HepG2 (cell line): ENCODE measurements around the gene RAD9A. TPM values are rescaled to one million over a fixed set of nuclear protein-coding genes. Genes with fewer than 3 reads are reported as not detected.

ENCODE experiments used
- ATAC-seq: fragments of 200-7000 bp; cut with Tn5 transposase; 3 replicates; pipeline ENCODE4 v1.9.1; 2020; ENCODE audit warnings: mild to moderate bottlenecking, moderate library complexity
- BruUV-seq: library from RNA; stranded (reverse); fragments of 400-500 nt; replicated peaks from 2 replicates; lab custom pipeline; 2021; lab: Mats Ljungman, UMichigan
- CTCF ChIA-PET: fragments of 300-600 bp; formaldehyde crosslinking; extraction: SDS; loops from one replicate; lab custom pipeline; 2021; ENCODE audit warnings: low total read pairs, inconsistent platforms, low intra/inter-chr PET ratio; lab: Yijun Ruan, JAX
- POLR2A ChIA-PET: fragments of 350-600 bp; sonication (Branson Sonifier 250); formaldehyde crosslinking; loops from one replicate; lab custom pipeline; 2020; ENCODE audit warnings: antibody characterized with exemption, inconsistent platforms; lab: Yijun Ruan, JAX
- DNase-seq: peaks from one replicate; pipeline ENCODE4 v3.0.0-alpha.2; 2015; ENCODE audit warnings: low spot score
- FAIRE-seq: peaks from 3 replicates; lab custom pipeline; 2011; peaks lifted over from hg19 to GRCh38; lab: Jason Lieb, UNC
- H2AFZ ChIP-seq: one replicate; pipeline ENCODE4 v1.6.1; 2011; ENCODE audit warnings: low read length, inconsistent platforms
- H3K27ac ChIP-seq: fragments of 300-600 bp; 3 replicates; pipeline ENCODE4 v1.8.0; 2011; ENCODE audit warnings: mixed run types, mild to moderate bottlenecking, mixed read lengths, low read length, inconsistent platforms; ENCODE audit not compliant: insufficient read depth; ENCODE audit errors: extremely low read length
- H3K27me3 ChIP-seq, 2 experiments: fragments of 200-600 bp in 1 of 2; 2 replicates in 1 of 2; 3 replicates in 1 of 2; pipeline versions ENCODE4 v1.6.0 to v1.8.0; 2011; ENCODE audit warnings: low read length in 2 of 2, mild to moderate bottlenecking in 2 of 2, moderate library complexity in 2 of 2, inconsistent platforms in 1 of 2; ENCODE audit not compliant: insufficient read depth in 2 of 2, control insufficient read depth in 1 of 2
- H3K36me3 ChIP-seq, 2 experiments: fragments of 200-600 bp in 1 of 2; replicated peaks in 1 of 2; 2 replicates in 1 of 2; 3 replicates in 1 of 2; pipeline versions ENCODE4 v1.5.1 to v1.8.0; 2011; ENCODE audit warnings: low read length in 2 of 2, inconsistent platforms in 1 of 2; ENCODE audit not compliant: insufficient read depth in 2 of 2, control insufficient read depth in 1 of 2
- H3K4me1 ChIP-seq: 2 replicates; pipeline ENCODE4 v1.5.1; 2012; ENCODE audit warnings: low read length, inconsistent platforms; ENCODE audit not compliant: insufficient read depth
- H3K4me2 ChIP-seq: 2 replicates; pipeline ENCODE4 v1.6.0; 2011; ENCODE audit warnings: low read depth, low read length, inconsistent platforms
- H3K4me3 ChIP-seq, 3 experiments: fragments of 200-600 bp in 1 of 3; sonication (generic), shearing (Covaris generic) in 1 of 3; replicated peaks in 1 of 3; 2 replicates each; pipeline ENCODE4 v1.5.1; 2011 to 2016; ENCODE audit warnings: low read length in 3 of 3, inconsistent platforms in 2 of 3, low read depth in 2 of 3, mild to moderate bottlenecking in 2 of 3, control low read depth in 1 of 3, mixed read lengths in 1 of 3; ENCODE audit not compliant: insufficient read depth in 1 of 3
- H3K79me2 ChIP-seq: one replicate; pipeline ENCODE4 v1.6.1; 2011; ENCODE audit warnings: low read length, inconsistent platforms; ENCODE audit not compliant: insufficient read depth
- H3K9ac ChIP-seq: 2 replicates; pipeline ENCODE4 v1.6.0; 2011; ENCODE audit warnings: mild to moderate bottlenecking, low read depth, low read length, inconsistent platforms; ENCODE audit not compliant: insufficient read depth
- H3K9me3 ChIP-seq: 2 replicates; pipeline ENCODE4 v1.5.1; 2012; ENCODE audit warnings: mild to moderate bottlenecking, low read length
- H4K20me1 ChIP-seq: 2 replicates; pipeline ENCODE4 v1.6.0; 2011; ENCODE audit warnings: inconsistent platforms, mild to moderate bottlenecking, low read length, moderate library complexity; ENCODE audit not compliant: insufficient read depth
- NR3C1 ChIP-seq: sonication (generic); formaldehyde crosslinking; IDR thresholded peaks from 2 replicates; pipeline ENCODE4 v1.4.0; 2020; ENCODE audit warnings: missing genetic modification reagents
- SMAD9 ChIP-seq: sonication (generic); formaldehyde crosslinking; IDR thresholded peaks from 2 replicates; pipeline ENCODE4 v1.5.1; 2020; ENCODE audit warnings: mild to moderate bottlenecking, missing genetic modification reagents
- SYNCRIP ChIP-seq: fragments of 200-400 bp; formaldehyde crosslinking; IDR thresholded peaks from 2 replicates; pipeline ENCODE4 v1.6.1; 2018; ENCODE audit warnings: mild to moderate bottlenecking, low read depth, low read length; ENCODE audit not compliant: insufficient read depth
- TSC22D2 ChIP-seq: sonication (generic); formaldehyde crosslinking; IDR thresholded peaks from 2 replicates; pipeline ENCODE4 v1.5.1; 2020; ENCODE audit warnings: missing genetic modification reagents, mild to moderate bottlenecking, borderline replicate concordance
- YEATS2 ChIP-seq: sonication (generic); formaldehyde crosslinking; IDR thresholded peaks from 2 replicates; pipeline ENCODE4 v1.4.0; 2020; ENCODE audit warnings: missing genetic modification reagents, borderline replicate concordance
- ZNF101 ChIP-seq: sonication (generic); formaldehyde crosslinking; IDR thresholded peaks from 2 replicates; pipeline ENCODE4 v1.4.0; 2020; ENCODE audit warnings: mild to moderate bottlenecking, low read depth, missing genetic modification reagents, borderline replicate concordance
- WGBS: methylation state at CpG from one replicate; pipeline ENCODE4 v1.1.6; 2017; ENCODE audit warnings: low lambda C conversion rate; 5-methylcytosine and 5-hydroxymethylcytosine counted together
- in situ Hi-C: cut with HindIII; loops from 2 replicates; pipeline ENCODE4 v1.10.0; 2017; ENCODE audit warnings: low pct_unique_long_range_greater_than_20kb; ENCODE audit not compliant: extremely low pct_ligation_motif_present
- intact Hi-C: fragments of 100-400 bp; cut with micrococcal nuclease; formaldehyde crosslinking; loops from one replicate; pipeline ENCODE4 v1.10.0; 2022; ENCODE audit not compliant: unreplicated experiment
- polyA plus RNA-seq, 8 experiments: library from polyadenylated mRNA; depleted of rRNA in 3 of 8; stranded (reverse) in 7 of 8; unstranded in 1 of 8; fragments of >200 nt; fragmentation: Illumina TruSeq in 4 of 8; extraction: Trizol in 4 of 8; gene quantifications; 2 replicates each; pipeline versions ENCODE4 v1.2.1 to v1.2.3, GENCODE V29; 2011 to 2016; ENCODE audit warnings: low read depth in 4 of 8, missing spikeins in 1 of 8, mixed read lengths in 1 of 8; ENCODE audit not compliant: insufficient read depth in 1 of 8
- total RNA-seq, 5 experiments: library from RNA; depleted of rRNA; stranded (reverse); fragments of >200 nt; fragmentation: Illumina TruSeq; extraction: Trizol; gene quantifications; 2 replicates each; pipeline ENCODE4 v1.2.3, GENCODE V29; 2016; ENCODE audit warnings: low read depth in 1 of 5
- TF ChIP-seq, protein P1 (sequence below): sonication (generic); formaldehyde crosslinking; IDR thresholded peaks from 2 replicates; pipeline ENCODE4 v1.5.1; 2020; ENCODE audit warnings: mild to moderate bottlenecking, missing genetic modification reagents, moderate library complexity
- TF ChIP-seq, protein P2 (sequence below), 2 experiments: fragments of 450-650 bp in 1 of 2; sonication (generic) in 1 of 2; formaldehyde crosslinking in 1 of 2; IDR thresholded peaks; 2 replicates each; pipeline versions ENCODE4 v1.6.1 to v1.8.0; 2016 to 2022; ENCODE audit warnings: antibody characterized with exemption in 1 of 2, mild to moderate bottlenecking in 1 of 2, missing genetic modification reagents in 1 of 2

RAD9A gene
- total and polyA plus RNA-seq, 2 of the 13 experiments (the other 11 are each of a cell fraction or from before 2014, with no cell fraction given), result 10.1 to 15.7 TPM

DNA sequence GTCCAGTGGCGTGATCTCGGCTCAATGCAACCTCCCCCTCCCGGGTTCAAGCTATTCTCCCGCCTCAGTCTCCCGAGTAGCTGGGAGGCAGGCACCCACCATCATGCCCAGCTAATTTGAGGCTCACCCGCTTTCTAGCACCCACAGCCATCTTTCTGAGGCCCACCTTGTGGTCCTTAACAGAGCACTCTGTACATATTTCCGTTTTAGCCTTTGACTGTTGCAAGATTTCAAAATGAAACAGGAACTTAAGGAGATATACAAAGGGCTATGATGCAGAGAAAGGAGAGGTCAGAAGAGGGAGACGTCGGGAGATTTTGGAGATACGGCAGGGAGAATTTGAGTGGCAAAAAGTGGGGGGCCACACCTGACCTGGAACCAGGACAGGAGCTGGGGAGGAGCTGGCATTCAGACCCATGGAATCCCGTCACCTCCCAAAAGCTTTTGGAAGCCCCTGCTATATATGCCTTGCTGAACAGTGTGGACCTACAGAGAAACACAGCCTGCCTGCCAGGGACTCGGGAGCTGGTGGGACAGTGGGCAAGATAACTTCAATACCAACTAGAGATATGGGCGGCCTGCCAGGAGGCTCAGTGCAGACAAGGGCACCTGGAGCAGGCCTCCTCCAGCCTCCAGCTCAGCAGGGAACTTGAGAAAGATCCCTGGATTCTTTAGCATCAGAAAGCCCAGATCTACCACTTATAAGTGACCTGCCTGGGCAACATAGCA lies 10.4 kb upstream of the RAD9A start (continued):
- no peak for TF ChIP-seq ZNF101 (CRISPR knock-in tag)
- TF ChIP-seq, protein P1, sequence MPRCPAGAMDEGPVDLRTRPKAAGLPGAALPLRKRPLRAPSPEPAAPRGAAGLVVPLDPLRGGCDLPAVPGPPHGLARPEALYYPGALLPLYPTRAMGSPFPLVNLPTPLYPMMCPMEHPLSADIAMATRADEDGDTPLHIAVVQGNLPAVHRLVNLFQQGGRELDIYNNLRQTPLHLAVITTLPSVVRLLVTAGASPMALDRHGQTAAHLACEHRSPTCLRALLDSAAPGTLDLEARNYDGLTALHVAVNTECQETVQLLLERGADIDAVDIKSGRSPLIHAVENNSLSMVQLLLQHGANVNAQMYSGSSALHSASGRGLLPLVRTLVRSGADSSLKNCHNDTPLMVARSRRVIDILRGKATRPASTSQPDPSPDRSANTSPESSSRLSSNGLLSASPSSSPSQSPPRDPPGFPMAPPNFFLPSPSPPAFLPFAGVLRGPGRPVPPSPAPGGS (CRISPR knock-in tag), result no peak

DNA sequence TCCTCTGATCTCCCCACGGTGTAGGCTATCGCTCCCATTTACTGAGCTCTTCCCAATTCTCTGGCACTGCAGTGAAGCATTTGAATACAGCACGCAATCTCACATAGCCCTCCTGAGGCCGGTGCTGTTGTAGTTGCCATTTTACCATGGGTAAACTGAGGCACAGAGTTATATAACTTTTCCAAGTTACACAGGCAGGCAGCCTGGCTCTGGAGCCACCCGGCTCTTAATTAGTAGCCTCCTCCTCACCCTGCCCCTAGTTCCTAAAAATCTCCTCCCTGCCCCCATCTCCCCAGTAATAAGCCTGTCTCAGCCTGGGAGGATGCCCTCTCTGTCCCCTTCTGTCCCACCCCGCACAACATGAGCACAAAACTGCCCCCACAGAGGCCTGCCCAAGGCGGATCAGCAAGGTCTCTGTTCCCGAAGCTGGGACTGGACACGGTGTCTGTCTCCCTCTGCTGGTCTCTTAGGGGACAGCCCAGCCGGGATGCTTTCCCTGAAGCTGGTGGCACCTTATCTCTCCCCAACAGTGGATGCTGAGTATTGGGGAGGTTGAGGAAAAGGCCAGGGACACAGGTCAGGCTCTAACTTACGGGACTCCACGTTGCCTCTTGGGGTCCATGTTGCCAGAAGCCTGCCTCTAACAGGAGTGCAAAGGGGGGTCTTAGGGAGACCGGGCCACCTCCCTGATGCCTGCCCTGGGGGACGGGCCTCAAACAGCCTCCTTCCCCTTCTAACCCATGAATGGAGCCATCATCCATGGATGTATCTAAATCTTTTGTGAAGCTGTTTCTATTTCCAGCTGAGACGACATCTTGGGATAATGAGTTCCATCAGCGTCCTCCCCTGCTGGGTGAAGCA lies 9.3 kb upstream of the RAD9A start:
- DNase-seq, result peak; percentile 67
- Histone ChIP-seq H3K4me2 (no peak overlapping the region), H3K79me2 (no peaks in the 10 kb centered on the region), H3K9ac (no peak overlapping the region), H3K4me1 (peaks cover 30% of the 10 kb centered on the region), H3K9me3 (no peaks in the 10 kb centered on the region), H3K36me3 (no peaks in the 10 kb centered on the region), H3K27ac (no peak overlapping the region), H3K27me3 (peaks cover 1 to 40% of the 10 kb centered on the region in 2 experiments; a peak in 3 of 5 replicates), H4K20me1 (no peaks in the 10 kb centered on the region), H2AFZ (no peak overlapping the region), H3K4me3 (no peak overlapping the region)
- no TSS peak for BruUV-seq
- peak; percentile 86 for ATAC-seq
- ChIA-PET POLR2A (interaction anchor here (1.0 to 18.5 kb wide), 4 partner anchors 9 to 29 kb away, joined by 3 to 365 read pairs (median 4); partner anchors contain the start of genes CLCF1, POLD4, PPP1CA and RAD9A), CTCF (interaction anchor here (1.3 to 2.3 kb wide), 5 partner anchors 11 to 36 kb away, joined by 5 to 45 read pairs (median 6); partner anchors contain the start of gene POLD4)
- peak; percentile 85 for FAIRE-seq
- in situ Hi-C loops, result loop anchor here (5.0 kb wide), 1 partner anchor 120 kb away; no protein-coding TSS in a partner anchor
- WGBS, result 14% methylated on average over 11 of the region's 16 CpGs
- intact Hi-C loops, result loop anchor here (1.0 to 10.0 kb wide), 2 partner anchors 25 to 138 kb away; no protein-coding TSS in a partner anchor
- TF ChIP-seq, protein P2, sequence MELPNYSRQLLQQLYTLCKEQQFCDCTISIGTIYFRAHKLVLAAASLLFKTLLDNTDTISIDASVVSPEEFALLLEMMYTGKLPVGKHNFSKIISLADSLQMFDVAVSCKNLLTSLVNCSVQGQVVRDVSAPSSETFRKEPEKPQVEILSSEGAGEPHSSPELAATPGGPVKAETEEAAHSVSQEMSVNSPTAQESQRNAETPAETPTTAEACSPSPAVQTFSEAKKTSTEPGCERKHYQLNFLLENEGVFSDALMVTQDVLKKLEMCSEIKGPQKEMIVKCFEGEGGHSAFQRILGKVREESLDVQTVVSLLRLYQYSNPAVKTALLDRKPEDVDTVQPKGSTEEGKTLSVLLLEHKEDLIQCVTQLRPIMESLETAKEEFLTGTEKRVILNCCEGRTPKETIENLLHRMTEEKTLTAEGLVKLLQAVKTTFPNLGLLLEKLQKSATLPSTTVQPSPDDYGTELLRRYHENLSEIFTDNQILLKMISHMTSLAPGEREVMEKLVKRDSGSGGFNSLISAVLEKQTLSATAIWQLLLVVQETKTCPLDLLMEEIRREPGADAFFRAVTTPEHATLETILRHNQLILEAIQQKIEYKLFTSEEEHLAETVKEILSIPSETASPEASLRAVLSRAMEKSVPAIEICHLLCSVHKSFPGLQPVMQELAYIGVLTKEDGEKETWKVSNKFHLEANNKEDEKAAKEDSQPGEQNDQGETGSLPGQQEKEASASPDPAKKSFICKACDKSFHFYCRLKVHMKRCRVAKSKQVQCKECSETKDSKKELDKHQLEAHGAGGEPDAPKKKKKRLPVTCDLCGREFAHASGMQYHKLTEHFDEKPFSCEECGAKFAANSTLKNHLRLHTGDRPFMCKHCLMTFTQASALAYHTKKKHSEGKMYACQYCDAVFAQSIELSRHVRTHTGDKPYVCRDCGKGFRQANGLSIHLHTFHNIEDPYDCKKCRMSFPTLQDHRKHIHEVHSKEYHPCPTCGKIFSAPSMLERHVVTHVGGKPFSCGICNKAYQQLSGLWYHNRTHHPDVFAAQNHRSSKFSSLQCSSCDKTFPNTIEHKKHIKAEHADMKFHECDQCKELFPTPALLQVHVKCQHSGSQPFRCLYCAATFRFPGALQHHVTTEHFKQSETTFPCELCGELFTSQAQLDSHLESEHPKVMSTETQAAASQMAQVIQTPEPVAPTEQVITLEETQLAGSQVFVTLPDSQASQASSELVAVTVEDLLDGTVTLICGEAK (IDR thresholded peaks at IDR 0.05), result no peak
- TF ChIP-seq, protein P2 (CRISPR knock-in tag; IDR thresholded peaks at IDR 0.05), result peak; percentile 4; the same call in 1 of the 2 replicates
- TF ChIP-seq YEATS2, result peak; percentile 40; the same call in 1 of the 2 replicates
- 0 out of 2 replicates have a peak, but pooled peaks have one; percentile 32 for TF ChIP-seq SMAD9 (CRISPR knock-in tag)
- TF ChIP-seq NR3C1 (CRISPR knock-in tag), result no peak
- peak; percentile 65; the same call in 1 of the 2 replicates for TF ChIP-seq TSC22D2
- TF ChIP-seq SYNCRIP, result no peak
